ENCODE results near the gene ST3GAL6. TPM values are rescaled to one million over a fixed set of nuclear protein-coding genes. Genes with fewer than 3 reads are reported as not detected.

The ST3GAL6 gene
- total RNA-seq (2016; rRNA removed; fragmentation: Illumina TruSeq; extraction: Trizol) (16.3 and 23.2 TPM in 2 replicates), polyA plus RNA-seq (2011; rRNA removed) (11.7 and 17.5 TPM in 2 replicates), polyA minus RNA-seq (2011; rRNA and poly(A)+ RNA removed; ENCODE audit: low replicate concordance) (12.2 TPM in 1 of 2 replicates, not detected in the other), Bru-seq, nascent RNA (percentile 91 among the genes with signal in this experiment), BruChase-seq, experiment 1, labeled RNA remaining after a 6-hour chase (percentile 86 among the genes with signal in this experiment), BruChase-seq, experiment 2, labeled RNA remaining after a 2-hour chase (percentile 95 among the genes with signal in this experiment)
- 42.6 and 48.7 TPM in 2 replicates for total RNA-seq (2016; cell fraction: cytosol; rRNA removed; fragmentation: Illumina TruSeq; extraction: Trizol; ENCODE audit: low read depth)
- total RNA-seq (2016; cell fraction: insoluble cytoplasmic fraction; rRNA removed; fragmentation: Illumina TruSeq; extraction: Trizol) = 18.1 and 25.7 TPM in 2 replicates
- total RNA-seq (2016; cell fraction: membrane; rRNA removed; fragmentation: Illumina TruSeq; extraction: Trizol) = 26.9 and 29.4 TPM in 2 replicates
- total RNA-seq (2016; cell fraction: nucleus; rRNA removed; fragmentation: Illumina TruSeq; extraction: Trizol) = 36.0 and 39.4 TPM in 2 replicates
- polyA plus RNA-seq (2011; cell fraction: cytosol; rRNA removed) = 6.4 and 9.1 TPM in 2 replicates
- polyA plus RNA-seq (2011; cell fraction: nucleus; rRNA removed) = 12.3 and 12.7 TPM in 2 replicates
- polyA plus RNA-seq (2012) = 12.2 and 16.3 TPM in 2 replicates
- 8.6 and 11.5 TPM in 2 replicates for polyA plus RNA-seq (2016; cell fraction: cytosol; fragmentation: Illumina TruSeq; extraction: Trizol; ENCODE audit: low read depth)
- 18.1 and 18.9 TPM in 2 replicates for polyA plus RNA-seq (2016; cell fraction: insoluble cytoplasmic fraction; fragmentation: Illumina TruSeq; extraction: Trizol; ENCODE audit: low read depth)
- polyA plus RNA-seq (2016; cell fraction: membrane; fragmentation: Illumina TruSeq; extraction: Trizol; ENCODE audit: low read depth) = 13.3 and 15.7 TPM in 2 replicates
- polyA plus RNA-seq (2016; cell fraction: nucleus; fragmentation: Illumina TruSeq; extraction: Trizol; ENCODE audit: insufficient read depth, low read depth) = 68.6 and 70.2 TPM in 2 replicates
- 13.5 and 16.5 TPM in 2 replicates for polyA minus RNA-seq (2011; cell fraction: cytosol; rRNA and poly(A)+ RNA removed)
- 33.6 and 35.4 TPM in 2 replicates for polyA minus RNA-seq (2011; cell fraction: nucleus; rRNA and poly(A)+ RNA removed)
- long read RNA-seq, experiment 1, partial matches to known transcripts = 1 of 21 reads
- long read RNA-seq, experiment 1, other reads (novel, unspliced or antisense) = 10 of 21 reads
- long read RNA-seq, experiment 2, partial matches to known transcripts = 8 of 35 reads
- long read RNA-seq, experiment 2, other reads (novel, unspliced or antisense) = 21 of 35 reads

GRCh38 chr3:98763076-98763475 lies at the start of gene ST3GAL6:
Gene ST3GAL6, plus strand, starts transcription at chr3:98763340. Its CDS starts 5,101 bp downstream, at chr3:98768441.
- no TSS peak for BruUV-seq (replicated peaks)
- no peak within 1 kb of the TSS for H2AFZ ChIP-seq (ENCODE audit: low read length)
- H3K4me2 ChIP-seq (ENCODE audit: low read depth, low read length) = no peak within 1 kb of the TSS
- H3K36me3 ChIP-seq (replicated peaks in 1 of 2; ENCODE audit: control insufficient read depth in 1 of 2, insufficient read depth in 2 of 2, low read length in 2 of 2) = peaks cover 0 to 8% of the 10 kb centered on the region in 2 experiments; a peak in 2 of 5 replicates
- DNase-seq (ENCODE audit: low spot score) (no peak), FAIRE-seq (no peak), ATAC-seq (peak; percentile 40)
- intact Hi-C loops (cut with micrococcal nuclease; ENCODE audit: unreplicated experiment) (no loop called here), in situ Hi-C loops (cut with HindIII; ENCODE audit: extremely low pct_ligation_motif_present, low pct_unique_long_range_greater_than_20kb) (no loop called here)
- H3K4me3 ChIP-seq (replicated peaks in 1 of 3; ENCODE audit: insufficient read depth in 1 of 3, low read depth in 2 of 3, low read length in 3 of 3) = no peak within 1 kb of the TSS
- ChIA-PET POLR2A (no interaction called here), CTCF (ENCODE audit: low intra/inter-chr PET ratio, low total read pairs) (no interaction called here)
- WGBS (ENCODE audit: low lambda C conversion rate) = 86% methylated on average over 1 of the region's 1 CpG
- H3K27me3 ChIP-seq (ENCODE audit: control insufficient read depth in 1 of 2, insufficient read depth in 2 of 2, low read length in 2 of 2) = no peaks in the 10 kb centered on the region
- no peaks in the 10 kb centered on the region for H3K4me1 ChIP-seq (ENCODE audit: insufficient read depth, low read length)
- H3K9ac ChIP-seq (ENCODE audit: insufficient read depth, low read depth, low read length) = no peak within 1 kb of the TSS
- peaks cover 20% of the 10 kb centered on the region for H3K79me2 ChIP-seq (ENCODE audit: insufficient read depth, low read length)
- H4K20me1 ChIP-seq (ENCODE audit: insufficient read depth, low read length) = no peaks in the 10 kb centered on the region; the same call in 1 of the 2 replicates
- H3K27ac ChIP-seq (ENCODE audit: extremely low read length, insufficient read depth, low read length) = no peak within 1 kb of the TSS
- H3K9me3 ChIP-seq (ENCODE audit: low read length) = no peaks in the 10 kb centered on the region
- TF ChIP-seq ZNF878 (CRISPR knock-in tag; IDR thresholded peaks at IDR 0.05) (no peak), KLF6 (CRISPR knock-in tag; IDR thresholded peaks at IDR 0.05) (no peak), ZNF513 (CRISPR knock-in tag; conservative IDR thresholded peaks at IDR 0.05) (no peak), ONECUT2 (CRISPR knock-in tag; IDR thresholded peaks at IDR 0.05) (no peak), ZNF574 (CRISPR knock-in tag; IDR thresholded peaks at IDR 0.05) (no peak), IKZF1 (IDR thresholded peaks at IDR 0.05) (no peak), HNRNPLL (IDR thresholded peaks at IDR 0.05; ENCODE audit: low read depth, low read length, poor library complexity, severe bottlenecking) (no peak), AFF4 (CRISPR knock-in tag; IDR thresholded peaks at IDR 0.05) (no peak)
